Neutrophil (primary cell): ENCODE data around the gene LCORL.

ENCODE experiments used
- H3K27ac ChIP-seq: fragments of 200-600 bp; sonication (generic); 2 replicates; pipeline ENCODE4 v1.5.1; 2016; ENCODE audit warnings: mild to moderate bottlenecking, moderate library complexity
- H3K27me3 ChIP-seq: fragments of 200-600 bp; sonication (generic); 2 replicates; pipeline ENCODE4 v1.6.0; 2016; ENCODE audit warnings: mild to moderate bottlenecking
- H3K36me3 ChIP-seq: fragments of 200-600 bp; sonication (generic); 2 replicates; pipeline ENCODE4 v1.5.1; 2017
- H3K4me1 ChIP-seq, 2 experiments: fragments of 200-600 bp in 1 of 2; sonication (generic) in 1 of 2; 1 replicate in 1 of 2; 2 replicates in 1 of 2; pipeline versions ENCODE4 v1.5.1 to v1.6.1; 2013 to 2016; ENCODE audit warnings: low read depth in 1 of 2, low read length in 1 of 2, mild to moderate bottlenecking in 1 of 2, moderate library complexity in 1 of 2; ENCODE audit not compliant: control insufficient read depth in 1 of 2, insufficient read depth in 1 of 2
- H3K4me3 ChIP-seq, 2 experiments: fragments of 200-600 bp in 1 of 2; sonication (generic) in 1 of 2; 1 replicate in 1 of 2; 2 replicates in 1 of 2; pipeline ENCODE4 v1.5.1; 2013 to 2016; ENCODE audit warnings: low read depth in 1 of 2, low read length in 1 of 2, mild to moderate bottlenecking in 1 of 2, moderate library complexity in 1 of 2
- H3K9me3 ChIP-seq: fragments of 200-600 bp; sonication (generic); 2 replicates; pipeline ENCODE4 v1.5.1; 2016
- CTCF ChIP-seq: fragments of 200-600 bp; sonication (generic); IDR thresholded peaks from 2 replicates; pipeline ENCODE4 v1.5.1; 2016; ENCODE audit warnings: antibody characterized with exemption

The LCORL gene

GRCh38 chr4:17995165-17995564 lies 26.4 kb downstream of the LCORL start:
- Histone ChIP-seq H3K9me3 (no peaks in the 10 kb centered on the region), H3K36me3 (no peaks in the 10 kb centered on the region), H3K27me3 (no peaks in the 10 kb centered on the region), H3K4me1 (no peaks in the 10 kb centered on the region), H3K27ac (no peak overlapping the region), H3K4me3 (no peak overlapping the region)
- no peak for TF ChIP-seq CTCF

DNA sequence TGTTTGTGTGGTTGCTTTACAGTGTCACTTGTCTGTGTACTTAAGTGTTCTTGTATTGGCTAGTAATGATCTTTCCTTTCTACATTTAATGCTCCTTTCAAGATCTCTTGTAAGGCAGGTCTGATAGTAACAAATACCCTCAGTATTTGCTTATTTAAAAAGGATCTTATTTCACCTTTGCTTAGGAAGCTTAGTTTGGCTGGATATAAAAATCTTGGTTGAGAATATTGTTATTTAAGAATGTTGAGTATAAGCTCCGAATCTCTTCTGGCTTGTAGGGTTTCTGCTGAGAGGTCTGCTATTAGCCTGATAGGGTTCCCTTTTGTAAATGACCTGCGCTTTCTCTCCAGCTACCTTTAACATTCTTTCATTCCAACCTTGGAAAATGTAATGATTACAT lies 35.7 kb downstream of the LCORL start:
- H3K36me3 ChIP-seq, result no peaks in the 10 kb centered on the region
- no peak overlapping the region for H3K27ac ChIP-seq
- H3K4me1 ChIP-seq, result no peaks in the 10 kb centered on the region
- TF ChIP-seq CTCF, result no peak
- H3K4me3 ChIP-seq, result no peak overlapping the region
- H3K9me3 ChIP-seq, result peaks cover 3% of the 10 kb centered on the region
- no peaks in the 10 kb centered on the region for H3K27me3 ChIP-seq

GRCh38 chr4:17981063-17981462 lies 40.5 kb downstream of the LCORL start:
- H3K27me3 ChIP-seq, result no peaks in the 10 kb centered on the region
- H3K4me3 ChIP-seq, result no peak overlapping the region
- no peaks in the 10 kb centered on the region for H3K4me1 ChIP-seq
- H3K9me3 ChIP-seq, result no peaks in the 10 kb centered on the region
- H3K27ac ChIP-seq, result no peak overlapping the region
- no peak for TF ChIP-seq CTCF
- H3K36me3 ChIP-seq, result no peaks in the 10 kb centered on the region

GRCh38 chr4:17968721-17969120 lies 52.8 kb downstream of the LCORL start:
- H3K36me3 ChIP-seq, result no peaks in the 10 kb centered on the region
- H3K9me3 ChIP-seq, result no peaks in the 10 kb centered on the region
- H3K27me3 ChIP-seq, result no peaks in the 10 kb centered on the region
- H3K4me3 ChIP-seq, result no peak overlapping the region
- no peaks in the 10 kb centered on the region for H3K4me1 ChIP-seq
- TF ChIP-seq CTCF, result no peak
- H3K27ac ChIP-seq, result no peak overlapping the region

DNA sequence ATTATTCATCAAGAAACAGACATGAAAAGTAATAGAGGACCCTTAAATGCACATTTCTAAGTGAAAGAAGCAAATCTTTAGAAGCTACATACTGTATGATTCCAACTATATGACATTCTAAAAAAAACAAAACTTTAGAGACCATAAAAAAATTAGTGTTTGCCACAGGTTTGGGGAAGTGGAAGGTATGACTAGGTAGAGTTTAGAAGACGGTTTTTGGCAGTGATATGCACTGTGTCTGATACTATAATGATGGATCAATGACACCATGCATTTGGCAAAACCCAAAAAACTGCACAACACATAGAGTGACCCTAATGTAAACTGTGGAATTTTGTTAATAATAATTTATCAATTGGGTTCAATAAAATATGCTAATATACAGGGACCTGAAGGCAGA lies 54.5 kb downstream of the LCORL start:
- Histone ChIP-seq H3K4me3 (no peak overlapping the region), H3K36me3 (no peaks in the 10 kb centered on the region), H3K4me1 (no peaks in the 10 kb centered on the region), H3K27ac (no peak overlapping the region), H3K9me3 (no peaks in the 10 kb centered on the region), H3K27me3 (no peaks in the 10 kb centered on the region)
- TF ChIP-seq CTCF, result no peak

DNA sequence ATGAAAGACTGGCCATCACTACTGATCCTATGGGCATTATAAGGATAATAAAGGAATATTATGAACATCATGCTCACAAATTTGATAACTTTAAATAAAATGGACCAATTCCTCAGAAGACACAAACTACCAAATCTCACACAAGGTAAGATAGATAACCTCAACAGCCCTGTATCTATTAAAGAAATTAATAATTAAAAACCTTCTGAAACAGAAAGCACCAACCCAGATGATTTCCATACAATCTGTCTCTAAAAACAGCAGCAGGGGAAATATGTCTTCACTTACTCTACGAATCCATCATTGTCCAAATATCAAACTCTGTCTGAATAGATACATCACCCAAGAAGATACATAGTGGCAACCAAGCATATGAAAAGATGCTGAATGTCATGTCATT lies 55.2 kb downstream of the LCORL start:
- peaks cover 1% of the 10 kb centered on the region for H3K36me3 ChIP-seq
- no peaks in the 10 kb centered on the region for H3K27me3 ChIP-seq
- no peaks in the 10 kb centered on the region for H3K4me1 ChIP-seq
- no peak overlapping the region for H3K4me3 ChIP-seq
- no peak for TF ChIP-seq CTCF
- no peaks in the 10 kb centered on the region for H3K9me3 ChIP-seq
- H3K27ac ChIP-seq, result no peak overlapping the region
